ENCODE measurements around the gene ASPN.

The ASPN gene

DNA sequence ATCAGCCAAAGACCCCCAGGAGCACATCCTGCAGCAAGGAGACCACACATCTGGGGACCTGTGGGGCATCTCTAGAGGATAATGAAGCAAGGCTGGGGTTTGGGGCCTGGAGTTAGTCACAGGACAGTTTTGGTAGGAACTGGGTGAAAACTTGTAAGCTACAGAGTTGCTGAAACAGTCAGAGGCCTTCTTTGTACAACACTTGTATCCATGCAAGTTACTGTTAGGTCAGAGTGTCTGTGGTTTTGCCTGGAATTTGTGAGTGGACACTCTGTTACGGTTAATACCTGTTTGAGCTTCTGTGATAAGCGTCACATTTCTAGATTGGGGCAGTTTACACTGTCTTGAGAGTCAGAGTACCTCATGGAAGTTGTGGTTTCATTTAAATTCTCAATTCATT is 22.6 kb upstream of the ASPN start:
- H3K9ac ChIP-seq (ENCODE audit: low read length) = no peak overlapping the region
- peaks cover 59% of the 10 kb centered on the region for H3K4me1 ChIP-seq (ENCODE audit: insufficient read depth, low read length)
- H3K36me3 ChIP-seq (ENCODE audit: insufficient read depth, low read length) = no peaks in the 10 kb centered on the region
- no peaks in the 10 kb centered on the region for H3K27me3 ChIP-seq (ENCODE audit: control insufficient read depth in 1 of 2, insufficient read depth in 2 of 2, low read length in 2 of 2)
- no peak overlapping the region for H3K4me3 ChIP-seq (ENCODE audit: low read depth in 1 of 2, low read length in 2 of 2)
- H3K27ac ChIP-seq (ENCODE audit: low read depth, low read length) = peak overlapping the region; percentile 62
- H3K9me3 ChIP-seq (ENCODE audit: low read length) = no peaks in the 10 kb centered on the region

DNA sequence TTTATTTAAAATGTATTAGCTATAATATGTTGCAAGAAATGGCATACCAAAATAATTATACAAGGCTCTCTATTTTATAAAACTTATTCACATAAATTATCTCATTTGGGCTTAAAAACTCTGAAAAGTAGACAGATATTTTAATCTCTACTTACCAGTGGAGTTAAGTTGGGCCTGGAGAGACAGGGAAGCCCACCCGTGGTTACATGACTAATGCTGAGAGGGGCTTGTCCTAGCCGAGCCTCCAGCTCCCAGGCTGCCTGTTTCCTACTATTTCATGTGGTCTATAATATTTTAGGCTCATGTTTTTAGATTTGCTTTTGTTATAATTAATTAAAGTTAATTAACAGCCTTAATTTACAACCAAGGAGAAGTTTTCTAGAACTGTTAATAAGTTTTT is 20.9 kb upstream of the ASPN start:
- Histone ChIP-seq H3K4me1 (ENCODE audit: insufficient read depth, low read length) (peaks cover 54% of the 10 kb centered on the region), H3K9me3 (ENCODE audit: low read length) (no peaks in the 10 kb centered on the region), H3K4me3 (ENCODE audit: low read depth in 1 of 2, low read length in 2 of 2) (no peak overlapping the region), H3K9ac (ENCODE audit: low read length) (no peak overlapping the region), H3K27ac (ENCODE audit: low read depth, low read length) (no peak overlapping the region), H3K36me3 (ENCODE audit: insufficient read depth, low read length) (no peaks in the 10 kb centered on the region), H3K27me3 (ENCODE audit: control insufficient read depth in 1 of 2, insufficient read depth in 2 of 2, low read length in 2 of 2) (no peaks in the 10 kb centered on the region)

DNA sequence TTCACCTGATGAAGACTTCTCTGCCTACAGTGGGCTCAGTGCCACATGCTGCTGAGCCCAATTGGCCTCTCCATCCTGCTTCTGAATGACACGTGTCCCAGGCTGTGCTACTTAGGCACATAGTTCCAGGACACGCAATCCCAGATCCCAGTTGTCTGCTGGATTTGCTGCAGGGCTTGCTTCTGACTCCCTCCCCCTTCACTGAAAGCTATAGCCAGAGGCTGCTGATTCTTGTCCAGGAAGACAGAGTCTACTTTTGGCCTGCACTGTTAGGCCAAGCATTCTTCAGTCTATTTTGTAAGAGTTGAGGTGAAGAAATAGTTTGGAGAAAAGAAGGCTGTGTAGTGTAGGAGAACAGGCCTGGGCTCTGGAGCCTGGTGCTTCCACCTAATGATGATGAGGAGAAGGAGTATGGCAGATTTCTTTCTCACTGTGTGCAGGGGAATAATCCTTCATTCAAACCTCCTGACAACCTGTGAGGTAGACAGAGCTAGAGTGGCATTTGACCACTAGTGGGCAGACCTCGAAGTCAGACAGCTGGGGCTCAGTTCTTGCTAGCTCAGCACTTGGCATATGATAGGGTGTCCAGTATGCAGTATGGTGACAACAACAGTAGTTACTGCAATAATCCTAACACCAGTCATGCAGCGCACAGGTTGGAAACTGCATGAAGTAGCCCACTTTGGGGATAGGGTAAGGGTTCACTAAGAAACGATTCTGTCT is 19.5 kb upstream of the ASPN start:
- peak overlapping the region; percentile 57 for H3K27ac ChIP-seq (ENCODE audit: low read depth, low read length)
- H3K4me3 ChIP-seq (ENCODE audit: low read depth in 1 of 2, low read length in 2 of 2) = no peak overlapping the region
- H3K36me3 ChIP-seq (ENCODE audit: insufficient read depth, low read length) = no peaks in the 10 kb centered on the region
- no peaks in the 10 kb centered on the region for H3K27me3 ChIP-seq (ENCODE audit: control insufficient read depth in 1 of 2, insufficient read depth in 2 of 2, low read length in 2 of 2)
- H3K9ac ChIP-seq (ENCODE audit: low read length) = no peak overlapping the region
- peaks cover 41% of the 10 kb centered on the region for H3K4me1 ChIP-seq (ENCODE audit: insufficient read depth, low read length)
- H3K9me3 ChIP-seq (ENCODE audit: low read length) = no peaks in the 10 kb centered on the region

DNA sequence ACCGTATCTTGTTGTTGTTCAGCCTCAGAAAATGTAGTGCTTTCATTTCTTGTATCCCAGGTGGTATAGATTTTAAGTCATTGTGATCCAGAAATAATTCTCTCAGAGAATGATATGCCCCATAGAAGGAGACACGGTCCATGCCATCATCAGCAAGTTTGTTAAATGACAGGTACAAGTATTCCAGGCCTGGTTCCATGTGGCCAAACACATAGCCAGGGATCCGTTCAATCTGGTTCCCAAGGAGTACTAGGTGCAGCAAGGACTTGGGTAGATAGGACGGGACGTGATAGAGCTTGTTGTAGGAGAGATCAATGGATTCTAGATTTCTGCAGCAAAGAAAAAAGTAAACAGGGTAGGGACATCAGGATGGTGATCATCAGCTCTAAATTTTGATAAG is 18.4 kb upstream of the ASPN start:
- H3K36me3 ChIP-seq (ENCODE audit: insufficient read depth, low read length) = no peaks in the 10 kb centered on the region
- no peaks in the 10 kb centered on the region for H3K9me3 ChIP-seq (ENCODE audit: low read length)
- H3K27ac ChIP-seq (ENCODE audit: low read depth, low read length) = peak overlapping the region; percentile 57
- H3K4me1 ChIP-seq (ENCODE audit: insufficient read depth, low read length) = peaks cover 32% of the 10 kb centered on the region
- no peak overlapping the region for H3K9ac ChIP-seq (ENCODE audit: low read length)
- H3K4me3 ChIP-seq (ENCODE audit: low read depth in 1 of 2, low read length in 2 of 2) = no peak overlapping the region
- no peaks in the 10 kb centered on the region for H3K27me3 ChIP-seq (ENCODE audit: control insufficient read depth in 1 of 2, insufficient read depth in 2 of 2, low read length in 2 of 2)

DNA sequence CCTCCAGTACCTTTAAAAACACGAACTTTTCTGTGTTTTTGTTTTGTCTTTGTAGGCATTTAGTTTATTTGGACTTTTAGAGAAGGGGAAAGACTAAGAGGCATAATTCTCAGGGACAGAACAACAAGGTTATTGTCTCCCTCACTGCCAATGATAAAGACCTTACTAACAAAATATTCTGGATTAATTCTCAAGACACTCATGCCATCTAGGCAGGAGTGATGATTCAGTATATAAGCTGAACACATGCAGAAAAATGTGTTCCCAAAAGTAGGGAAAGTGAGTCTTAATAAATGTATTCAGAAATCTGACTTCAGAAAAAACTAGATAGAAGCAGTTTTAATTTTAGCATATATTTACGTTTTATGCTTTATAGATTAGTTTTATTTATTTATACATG is 17.4 kb upstream of the ASPN start:
- no peaks in the 10 kb centered on the region for H3K9me3 ChIP-seq (ENCODE audit: low read length)
- no peak overlapping the region for H3K4me3 ChIP-seq (ENCODE audit: low read depth in 1 of 2, low read length in 2 of 2)
- no peaks in the 10 kb centered on the region for H3K36me3 ChIP-seq (ENCODE audit: insufficient read depth, low read length)
- H3K4me1 ChIP-seq (ENCODE audit: insufficient read depth, low read length) = peaks cover 23% of the 10 kb centered on the region
- no peaks in the 10 kb centered on the region for H3K27me3 ChIP-seq (ENCODE audit: control insufficient read depth in 1 of 2, insufficient read depth in 2 of 2, low read length in 2 of 2)
- no peak overlapping the region for H3K27ac ChIP-seq (ENCODE audit: low read depth, low read length)
- H3K9ac ChIP-seq (ENCODE audit: low read length) = no peak overlapping the region

DNA sequence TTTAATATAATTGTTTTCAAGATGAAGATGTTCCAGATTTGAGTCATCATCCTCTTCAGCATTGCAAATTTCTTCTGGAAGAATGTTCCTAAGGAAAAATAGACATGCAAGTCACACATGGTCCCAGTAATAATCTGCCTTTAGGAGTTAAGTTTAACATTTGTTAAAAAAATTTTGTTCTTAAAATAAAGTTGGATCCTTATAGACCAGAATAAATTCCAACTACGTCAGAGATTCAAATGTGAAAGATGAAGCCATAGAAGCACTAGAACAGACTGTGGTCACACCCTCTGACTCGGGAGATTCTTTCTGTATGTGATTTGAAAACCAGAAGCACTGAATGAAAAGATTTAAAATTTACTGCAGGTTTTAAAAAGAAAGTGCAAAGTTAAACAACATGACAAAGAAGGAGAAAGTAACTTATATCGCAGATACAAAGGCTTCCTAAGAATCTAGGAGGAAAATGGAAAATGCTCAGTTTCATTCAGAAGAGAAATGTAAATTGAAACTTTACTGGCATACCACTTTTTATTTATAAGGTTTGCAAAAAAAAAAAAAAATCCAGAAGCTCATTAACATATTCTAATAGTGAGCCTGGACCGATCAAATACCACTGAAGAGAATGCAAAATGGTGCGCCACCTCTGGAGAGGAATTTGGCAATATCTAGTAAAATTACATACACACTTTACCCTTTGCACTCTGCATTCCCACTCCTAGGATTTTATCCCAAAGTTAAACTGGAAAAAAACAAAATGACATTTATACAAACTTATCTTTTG is 14.3 kb upstream of the ASPN start:
- Histone ChIP-seq H3K27me3 (ENCODE audit: control insufficient read depth in 1 of 2, insufficient read depth in 2 of 2, low read length in 2 of 2) (no peaks in the 10 kb centered on the region), H3K9ac (ENCODE audit: low read length) (no peak overlapping the region), H3K4me1 (ENCODE audit: insufficient read depth, low read length) (peaks cover 14% of the 10 kb centered on the region), H3K9me3 (ENCODE audit: low read length) (no peaks in the 10 kb centered on the region), H3K4me3 (ENCODE audit: low read depth in 1 of 2, low read length in 2 of 2) (no peak overlapping the region), H3K27ac (ENCODE audit: low read depth, low read length) (no peak overlapping the region), H3K36me3 (ENCODE audit: insufficient read depth, low read length) (no peaks in the 10 kb centered on the region)

DNA sequence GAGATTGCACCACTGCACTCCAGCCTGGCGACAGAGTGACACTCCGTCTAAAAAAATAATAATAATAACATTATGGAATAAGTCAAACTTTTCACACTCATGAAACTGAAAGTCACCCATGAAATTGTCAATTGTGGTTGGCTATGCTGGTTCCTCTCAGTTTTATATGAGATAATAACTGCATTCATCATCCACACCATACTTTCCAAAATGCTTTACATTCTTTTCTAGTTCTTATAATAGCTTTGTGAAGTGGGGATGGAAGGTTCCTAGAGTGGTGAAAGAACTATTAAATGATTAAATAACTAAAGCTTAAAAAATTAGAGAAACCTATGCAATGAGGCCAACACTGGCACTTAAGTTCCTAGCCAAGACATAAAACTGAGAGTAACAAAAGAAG is 12.6 kb upstream of the ASPN start:
- Histone ChIP-seq H3K36me3 (ENCODE audit: insufficient read depth, low read length) (no peaks in the 10 kb centered on the region), H3K27me3 (ENCODE audit: control insufficient read depth in 1 of 2, insufficient read depth in 2 of 2, low read length in 2 of 2) (no peaks in the 10 kb centered on the region), H3K4me3 (ENCODE audit: low read depth in 1 of 2, low read length in 2 of 2) (no peak overlapping the region), H3K27ac (ENCODE audit: low read depth, low read length) (no peak overlapping the region), H3K4me1 (ENCODE audit: insufficient read depth, low read length) (peaks cover 12% of the 10 kb centered on the region), H3K9me3 (ENCODE audit: low read length) (no peaks in the 10 kb centered on the region), H3K9ac (ENCODE audit: low read length) (no peak overlapping the region)

DNA sequence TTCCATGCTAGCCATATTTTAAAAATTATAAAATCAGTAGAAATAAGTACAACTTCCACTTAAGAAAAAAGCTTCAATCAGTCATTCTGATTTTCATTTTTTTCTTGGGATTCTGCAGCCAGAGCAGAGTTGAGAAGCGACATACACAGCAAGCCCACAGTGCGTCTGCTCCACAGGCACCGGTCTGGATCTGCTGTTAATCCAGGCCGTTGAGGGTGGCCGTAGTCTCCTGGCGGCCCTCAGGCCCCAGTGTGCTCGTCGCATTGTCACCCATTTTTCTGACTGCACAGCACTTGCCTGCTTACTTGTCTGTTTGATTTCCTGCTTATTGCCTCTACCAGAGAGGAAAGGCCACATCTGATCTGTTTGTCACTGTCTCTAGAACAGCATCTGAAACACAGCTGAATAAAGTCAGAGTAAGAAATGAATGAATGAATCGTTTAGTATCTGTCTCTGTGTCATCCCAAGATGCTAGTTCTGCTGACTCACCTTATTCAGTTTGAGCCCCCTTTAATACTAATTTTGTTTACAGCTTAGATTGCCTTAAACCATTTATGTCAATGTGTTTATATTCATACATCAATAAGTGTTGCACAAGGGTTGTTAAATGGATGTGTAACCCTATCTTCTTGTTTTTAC is 11.6 kb upstream of the ASPN start:
- Histone ChIP-seq H3K36me3 (ENCODE audit: insufficient read depth, low read length) (no peaks in the 10 kb centered on the region), H3K9ac (ENCODE audit: low read length) (no peak overlapping the region), H3K9me3 (ENCODE audit: low read length) (no peaks in the 10 kb centered on the region), H3K4me3 (ENCODE audit: low read depth in 1 of 2, low read length in 2 of 2) (no peak overlapping the region), H3K27ac (ENCODE audit: low read depth, low read length) (no peak overlapping the region), H3K27me3 (ENCODE audit: control insufficient read depth in 1 of 2, insufficient read depth in 2 of 2, low read length in 2 of 2) (no peaks in the 10 kb centered on the region), H3K4me1 (ENCODE audit: insufficient read depth, low read length) (peaks cover 17% of the 10 kb centered on the region)

DNA sequence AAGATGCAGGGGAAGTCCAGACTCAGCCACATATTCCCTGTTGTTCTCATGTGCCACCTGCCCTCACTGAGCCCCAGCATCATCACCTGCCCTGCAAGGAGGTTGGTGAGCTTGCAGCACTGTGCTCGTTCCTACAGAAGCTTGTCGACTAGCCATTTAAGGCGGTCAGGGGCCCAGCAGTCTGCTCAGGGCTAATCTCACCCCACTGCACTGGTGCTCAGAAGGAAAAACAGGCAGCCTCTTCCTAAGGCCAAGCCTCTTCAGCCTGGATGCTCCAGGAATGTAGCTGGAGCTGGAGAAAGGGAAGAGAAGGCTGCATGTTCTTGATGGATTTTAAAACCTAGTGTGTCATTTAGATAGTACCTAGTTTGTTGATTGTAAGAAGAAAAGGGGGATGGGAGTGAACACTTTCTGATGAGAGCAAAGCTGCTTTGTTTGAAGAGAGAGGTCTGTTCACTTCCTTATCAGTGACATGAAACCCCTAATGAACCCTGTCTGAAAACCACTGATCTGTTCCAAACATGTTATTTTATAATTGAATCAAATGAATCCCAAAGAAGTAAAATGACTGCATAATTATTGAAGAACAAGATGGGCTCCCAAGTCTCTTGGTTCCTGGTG is 10.6 kb upstream of the ASPN start:
- Histone ChIP-seq H3K9me3 (ENCODE audit: low read length) (no peaks in the 10 kb centered on the region), H3K36me3 (ENCODE audit: insufficient read depth, low read length) (no peaks in the 10 kb centered on the region), H3K9ac (ENCODE audit: low read length) (no peak overlapping the region), H3K4me3 (ENCODE audit: low read depth in 1 of 2, low read length in 2 of 2) (no peak overlapping the region), H3K27me3 (ENCODE audit: control insufficient read depth in 1 of 2, insufficient read depth in 2 of 2, low read length in 2 of 2) (no peaks in the 10 kb centered on the region), H3K27ac (ENCODE audit: low read depth, low read length) (no peak overlapping the region), H3K4me1 (ENCODE audit: insufficient read depth, low read length) (peaks cover 23% of the 10 kb centered on the region)

DNA sequence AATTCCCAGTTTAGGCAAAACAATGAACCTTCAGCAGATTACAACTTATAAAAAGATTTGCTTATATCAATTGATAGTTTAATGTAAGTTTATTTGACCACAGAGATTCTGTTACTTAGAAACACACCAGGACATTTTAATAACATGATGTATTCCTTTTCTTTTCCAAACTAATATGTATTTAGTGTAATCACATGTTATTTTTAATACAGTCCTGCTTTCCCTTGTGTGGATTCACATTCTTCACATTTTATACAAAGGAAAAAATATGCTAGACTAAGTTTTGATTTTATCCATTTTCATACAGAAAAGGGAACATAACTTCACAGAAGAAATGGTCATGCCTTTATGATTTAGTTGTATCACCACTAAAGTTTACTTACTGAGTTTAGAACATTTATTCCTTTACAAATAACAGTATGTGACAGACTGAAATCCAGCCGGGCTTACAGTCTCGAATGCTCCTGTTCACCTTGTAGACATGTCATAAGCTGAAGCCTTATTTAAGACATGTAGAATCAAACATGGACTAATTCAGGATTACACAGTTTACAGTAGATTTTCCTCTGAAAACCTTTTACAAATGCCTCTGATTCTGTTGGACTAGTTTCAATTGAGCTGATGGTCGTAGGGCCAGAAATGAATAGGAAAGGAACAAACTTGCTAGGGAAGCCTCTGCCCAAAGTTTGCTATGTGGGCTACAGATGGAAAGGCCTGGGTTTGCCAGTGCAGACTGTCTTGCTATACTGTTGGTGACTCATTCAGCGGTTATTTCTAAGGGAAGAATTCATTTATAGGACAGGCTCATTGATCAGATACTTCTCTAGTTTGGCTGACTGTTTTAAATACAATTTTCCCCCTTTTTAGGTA is 6.6 kb upstream of the ASPN start:
- Histone ChIP-seq H3K9ac (ENCODE audit: low read length) (no peak overlapping the region), H3K27me3 (ENCODE audit: control insufficient read depth in 1 of 2, insufficient read depth in 2 of 2, low read length in 2 of 2) (no peaks in the 10 kb centered on the region), H3K27ac (ENCODE audit: low read depth, low read length) (peak overlapping the region; percentile 46), H3K36me3 (ENCODE audit: insufficient read depth, low read length) (no peaks in the 10 kb centered on the region), H3K9me3 (ENCODE audit: low read length) (no peaks in the 10 kb centered on the region), H3K4me3 (ENCODE audit: low read depth in 1 of 2, low read length in 2 of 2) (no peak overlapping the region), H3K4me1 (ENCODE audit: insufficient read depth, low read length) (peaks cover 25% of the 10 kb centered on the region)

DNA sequence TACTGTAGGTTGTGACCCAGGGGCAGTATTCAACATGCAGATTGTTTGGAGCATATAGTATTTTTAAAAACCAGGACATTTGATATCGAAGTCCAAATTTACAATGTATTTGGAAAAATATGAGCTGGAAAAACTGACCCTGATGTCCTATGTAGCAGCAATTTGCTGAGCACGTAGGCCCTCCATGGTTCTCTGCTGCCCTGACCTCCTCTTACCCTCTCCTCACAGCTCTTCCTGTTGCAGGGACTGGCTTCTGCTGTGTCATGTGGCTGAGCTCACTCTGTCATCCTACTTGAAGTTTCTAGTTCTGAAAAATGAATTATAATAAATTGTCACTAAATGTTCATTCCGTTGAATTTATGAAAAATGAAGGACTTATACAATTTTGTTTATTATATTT is 4.1 kb upstream of the ASPN start:
- H3K36me3 ChIP-seq (ENCODE audit: insufficient read depth, low read length) = no peaks in the 10 kb centered on the region

More for the DNA sequence above, 4.1 kb upstream of the ASPN start:
- H3K4me1 ChIP-seq (ENCODE audit: insufficient read depth, low read length) = peaks cover 31% of the 10 kb centered on the region
- H3K4me3 ChIP-seq (ENCODE audit: low read depth in 1 of 2, low read length in 2 of 2) = no peak overlapping the region
- no peaks in the 10 kb centered on the region for H3K9me3 ChIP-seq (ENCODE audit: low read length)
- H3K27ac ChIP-seq (ENCODE audit: low read depth, low read length) = no peak overlapping the region
- H3K9ac ChIP-seq (ENCODE audit: low read length) = no peak overlapping the region
- no peaks in the 10 kb centered on the region for H3K27me3 ChIP-seq (ENCODE audit: control insufficient read depth in 1 of 2, insufficient read depth in 2 of 2, low read length in 2 of 2)

Data from muscle layer of colon (tissue), 2 donors.